Uterus (tissue), 2 donors: ENCODE results near the gene IER2.

ENCODE experiments used
- POLR2A ChIP-seq, 2 donors: fragments of 450-650 bp; IDR thresholded peaks; one replicate each; pipeline ENCODE4 v1.6.1; 2016; ENCODE audit warnings: antibody characterized with exemption in 2 of 2, mild to moderate bottlenecking in 1 of 2, moderate library complexity in 1 of 2
- TF ChIP-seq, protein P1 (sequence below), 4 experiments: fragments of 200-600 bp in 2 of 4; fragments of 450-650 bp in 2 of 4; sonication (generic) in 2 of 4; IDR thresholded peaks; one replicate each; pipeline ENCODE4 v1.5.1; 2016 to 2019; ENCODE audit warnings: antibody characterized with exemption in 4 of 4, mild to moderate bottlenecking in 2 of 4, moderate library complexity in 1 of 4

DNA sequence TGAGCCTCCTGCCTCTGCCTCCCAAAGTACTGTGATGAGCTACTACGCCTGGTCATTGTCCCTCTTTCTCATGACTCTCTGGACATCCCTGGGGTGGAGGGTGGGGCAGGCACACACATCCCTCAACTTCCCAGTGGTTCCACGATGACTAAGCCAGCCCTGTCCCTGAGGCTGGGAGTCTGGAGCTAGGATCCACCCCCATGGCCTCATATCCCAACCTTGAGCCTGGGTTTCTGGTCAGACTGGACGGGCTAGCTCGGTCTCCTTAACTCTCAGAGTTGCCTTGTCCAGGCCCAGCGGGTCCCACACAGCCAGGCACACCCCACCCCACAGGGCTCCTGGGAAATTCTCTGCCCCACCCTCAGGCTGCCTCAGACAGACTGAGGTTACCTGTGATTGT lies 19.6 kb downstream of the IER2 start:
- TF ChIP-seq, protein P1, sequence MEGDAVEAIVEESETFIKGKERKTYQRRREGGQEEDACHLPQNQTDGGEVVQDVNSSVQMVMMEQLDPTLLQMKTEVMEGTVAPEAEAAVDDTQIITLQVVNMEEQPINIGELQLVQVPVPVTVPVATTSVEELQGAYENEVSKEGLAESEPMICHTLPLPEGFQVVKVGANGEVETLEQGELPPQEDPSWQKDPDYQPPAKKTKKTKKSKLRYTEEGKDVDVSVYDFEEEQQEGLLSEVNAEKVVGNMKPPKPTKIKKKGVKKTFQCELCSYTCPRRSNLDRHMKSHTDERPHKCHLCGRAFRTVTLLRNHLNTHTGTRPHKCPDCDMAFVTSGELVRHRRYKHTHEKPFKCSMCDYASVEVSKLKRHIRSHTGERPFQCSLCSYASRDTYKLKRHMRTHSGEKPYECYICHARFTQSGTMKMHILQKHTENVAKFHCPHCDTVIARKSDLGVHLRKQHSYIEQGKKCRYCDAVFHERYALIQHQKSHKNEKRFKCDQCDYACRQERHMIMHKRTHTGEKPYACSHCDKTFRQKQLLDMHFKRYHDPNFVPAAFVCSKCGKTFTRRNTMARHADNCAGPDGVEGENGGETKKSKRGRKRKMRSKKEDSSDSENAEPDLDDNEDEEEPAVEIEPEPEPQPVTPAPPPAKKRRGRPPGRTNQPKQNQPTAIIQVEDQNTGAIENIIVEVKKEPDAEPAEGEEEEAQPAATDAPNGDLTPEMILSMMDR (IDR thresholded peaks at IDR 0.05) = no peak
- no peak for TF ChIP-seq POLR2A (IDR thresholded peaks at IDR 0.05)
